ENCODE results near the gene ADAT2.

- TF ChIP-seq POLR2A (IDR thresholded peaks at IDR 0.05; ENCODE audit: extremely low read depth, insufficient read length) (no peak), CTCF (IDR thresholded peaks at IDR 0.05; ENCODE audit: low read depth, low read length) (no peak), MYC (IDR thresholded peaks at IDR 0.05; ENCODE audit: low read depth, low read length) (no peak), MAX (IDR thresholded peaks at IDR 0.05; ENCODE audit: low read depth, low read length) (no peak)
Measured at GRCh38 chr6:143402721-143403336, 47.7 kb downstream of the ADAT2 start.
